ENCODE data around the gene CAMSAP3.

The CAMSAP3 gene

DNA sequence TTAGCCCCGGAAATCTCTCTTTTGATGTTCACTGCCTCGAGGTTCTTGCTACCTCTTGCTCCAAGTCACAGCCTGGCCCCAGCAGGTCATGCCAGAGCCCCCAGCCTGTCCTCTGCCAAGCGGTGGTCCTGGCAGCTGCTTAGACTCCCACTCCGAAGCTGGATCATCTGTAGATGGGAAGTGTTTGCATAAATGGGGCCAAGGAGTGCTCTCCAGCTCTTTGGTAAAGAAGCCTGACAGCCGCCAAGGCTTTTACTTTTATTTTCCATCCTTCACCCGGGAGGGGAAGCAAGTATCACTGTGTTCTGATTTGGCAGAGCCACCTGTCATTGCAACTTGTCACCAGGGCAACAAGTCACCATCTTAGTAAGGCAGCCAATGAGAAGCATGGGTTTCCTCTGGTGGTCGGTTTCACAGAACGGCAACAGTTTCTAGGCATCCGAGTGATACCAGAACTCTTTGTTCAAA is 62.6 kb downstream of the CAMSAP3 start:
- in situ Hi-C loops (cut with HindIII; ENCODE audit: low sequenced_read_pairs): no loop called here
- no peak overlapping the region for H3K4me3 ChIP-seq (ENCODE audit: low read depth, low read length)
- TF ChIP-seq CTCF (IDR thresholded peaks at IDR 0.05; ENCODE audit: low read depth, low read length, missing control alignments): no peak
- DNase-seq (ENCODE audit: low read depth): no peak

- no peak for TF ChIP-seq CTCF (IDR thresholded peaks at IDR 0.05; ENCODE audit: low read depth, low read length, missing control alignments)
- H3K4me3 ChIP-seq (ENCODE audit: low read depth, low read length): no peak overlapping the region
- DNase-seq (ENCODE audit: low read depth): no peak
- in situ Hi-C loops (cut with HindIII; ENCODE audit: low sequenced_read_pairs): no loop called here
Observed at GRCh38 chr19:7661744-7662538, 66.3 kb downstream of the CAMSAP3 start.

DNA sequence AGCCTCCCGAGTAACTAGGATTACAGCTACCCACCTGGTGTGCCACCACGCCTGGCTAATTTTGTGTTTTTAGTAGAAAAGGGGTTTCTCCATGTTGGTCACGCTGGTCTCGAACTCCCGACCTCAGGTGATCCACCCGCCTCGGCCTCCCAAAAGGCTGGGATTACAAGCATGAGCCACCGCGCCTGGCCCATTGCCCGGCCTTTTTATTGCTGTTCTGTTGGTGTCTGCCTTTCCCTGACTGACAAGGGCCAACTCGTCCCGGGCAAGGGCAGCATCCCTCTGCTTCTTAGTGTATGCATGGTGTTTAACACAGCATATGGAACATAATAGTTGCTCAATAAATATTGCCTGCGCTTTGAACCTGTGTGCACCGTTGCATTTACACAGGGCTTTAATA is 67.0 kb downstream of the CAMSAP3 start:
- in situ Hi-C loops (cut with HindIII; ENCODE audit: low sequenced_read_pairs): no loop called here
- DNase-seq (ENCODE audit: low read depth): no peak
- TF ChIP-seq CTCF (IDR thresholded peaks at IDR 0.05; ENCODE audit: low read depth, low read length, missing control alignments): no peak
- no peak overlapping the region for H3K4me3 ChIP-seq (ENCODE audit: low read depth, low read length)

- no peak overlapping the region for H3K4me3 ChIP-seq (ENCODE audit: low read depth, low read length)
- TF ChIP-seq CTCF (IDR thresholded peaks at IDR 0.05; ENCODE audit: low read depth, low read length, missing control alignments): no peak
- in situ Hi-C loops (cut with HindIII; ENCODE audit: low sequenced_read_pairs): no loop called here
- no peak for DNase-seq (ENCODE audit: low read depth)
Observed at GRCh38 chr19:7663706-7664105, 68.0 kb downstream of the CAMSAP3 start.

DNA sequence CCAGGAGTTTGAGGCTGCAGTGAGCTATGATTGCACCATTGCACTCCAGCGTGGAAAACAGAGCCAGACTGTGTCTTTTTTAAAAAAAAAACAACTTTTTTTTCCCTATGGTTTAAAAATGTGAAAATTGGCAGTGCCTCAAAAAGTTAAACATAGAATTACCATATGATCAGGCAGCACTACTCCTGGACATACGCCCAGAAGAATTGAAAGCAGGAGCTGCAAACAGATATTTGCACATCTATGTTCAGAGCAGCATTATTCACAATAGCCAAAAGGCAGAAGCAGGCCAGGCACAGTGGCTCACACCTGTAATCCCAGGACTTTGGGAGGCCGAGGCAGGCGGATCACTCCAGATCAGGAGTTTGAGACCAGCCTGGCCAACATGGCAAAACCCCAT is 69.4 kb downstream of the CAMSAP3 start:
- DNase-seq (ENCODE audit: low read depth): no peak
- no peak overlapping the region for H3K4me3 ChIP-seq (ENCODE audit: low read depth, low read length)
- in situ Hi-C loops (cut with HindIII; ENCODE audit: low sequenced_read_pairs): no loop called here
- no peak for TF ChIP-seq CTCF (IDR thresholded peaks at IDR 0.05; ENCODE audit: low read depth, low read length, missing control alignments)
